ENCODE data around the gene HIGD1B.

DNA sequence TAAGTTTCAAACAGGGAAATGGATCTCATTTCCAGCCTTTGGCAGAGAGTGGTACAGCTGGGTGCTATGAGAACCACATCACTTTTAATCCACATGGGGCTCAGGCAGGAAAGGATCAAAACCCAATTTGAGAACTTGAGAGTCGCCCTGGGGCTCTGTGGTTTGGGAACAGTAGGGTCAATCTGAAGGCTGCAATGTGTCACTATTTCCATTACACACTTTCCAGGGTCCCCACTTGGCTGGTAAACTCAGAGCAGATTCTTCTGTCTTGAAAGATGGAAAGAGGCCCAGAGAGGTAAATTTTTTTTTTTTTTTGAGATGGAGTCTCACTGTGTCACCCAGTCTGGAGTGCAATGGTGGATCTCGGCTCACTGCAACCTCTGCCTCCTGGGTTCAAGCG is 6.7 kb upstream of the HIGD1B start:
- TF ChIP-seq GATA3 (IDR thresholded peaks at IDR 0.05; ENCODE audit: low read depth, low read length) (no peak), GATA2 (IDR thresholded peaks at IDR 0.05; ENCODE audit: low read depth, low read length) (no peak)

Measured in SH-SY5Y (cell line).